C4-2B (cell line): ENCODE results near the gene FEN1.

Experiments used
- CTCF ChIP-seq: fragments of 450-650 bp; conservative IDR thresholded peaks from 2 replicates; pipeline ENCODE4 v1.5.1; 2017; ENCODE audit warnings: mild to moderate bottlenecking
- ZFX ChIP-seq: fragments of 450-650 bp; IDR thresholded peaks from 2 replicates; pipeline ENCODE4 v1.6.1; 2017

GRCh38 chr11:61841636-61842527, 49.2 kb downstream of the FEN1 start:
- TF ChIP-seq CTCF, result no peak
- TF ChIP-seq ZFX, result no peak
